Mesothelial cell of epicardium (in vitro differentiated cells): ENCODE measurements around the gene SLC35G6. TPM values are rescaled to one million over a fixed set of nuclear protein-coding genes. Genes with fewer than 3 reads are reported as not detected.

Experiments
- DNase-seq, 2 experiments: peaks; one replicate each; pipeline ENCODE4 v3.0.0; 2021; ENCODE audit warnings: low spot score in 2 of 2; ENCODE audit not compliant: unreplicated experiment in 2 of 2
- H3K27ac Mint-ChIP-seq: 2 replicates; pipeline ENCODE4 v1.8.0; 2021; ENCODE audit warnings: mixed read lengths
- H3K27me3 Mint-ChIP-seq: 2 replicates; pipeline ENCODE4 v1.8.0; 2021; ENCODE audit warnings: low read depth, mixed read lengths
- H3K36me3 Mint-ChIP-seq: 2 replicates; pipeline ENCODE4 v1.8.0; 2021; ENCODE audit warnings: mixed read lengths
- H3K4me1 Mint-ChIP-seq: 2 replicates; pipeline ENCODE4 v1.8.0; 2021; ENCODE audit warnings: mixed read lengths
- H3K4me3 Mint-ChIP-seq: 2 replicates; pipeline ENCODE4 v1.8.0; 2021; ENCODE audit warnings: mild to moderate bottlenecking, moderate library complexity, mixed read lengths
- H3K9me3 Mint-ChIP-seq: 2 replicates; pipeline ENCODE4 v1.8.0; 2021; ENCODE audit warnings: mixed read lengths
- total RNA-seq: library from RNA; stranded (reverse); gene quantifications from 3 replicates; pipeline ENCODE4 v1.2.1, GENCODE V29; 2021
- TF ChIP-seq, protein P1 (sequence below): fragments of 200-600 bp; sonication (generic); IDR thresholded peaks from one replicate; pipeline ENCODE4 v1.5.0; 2021; ENCODE audit warnings: antibody characterized with exemption; ENCODE audit not compliant: unreplicated experiment

SLC35G6 gene
- total RNA-seq, 1 donor from 2014 or later = not detected

DNA sequence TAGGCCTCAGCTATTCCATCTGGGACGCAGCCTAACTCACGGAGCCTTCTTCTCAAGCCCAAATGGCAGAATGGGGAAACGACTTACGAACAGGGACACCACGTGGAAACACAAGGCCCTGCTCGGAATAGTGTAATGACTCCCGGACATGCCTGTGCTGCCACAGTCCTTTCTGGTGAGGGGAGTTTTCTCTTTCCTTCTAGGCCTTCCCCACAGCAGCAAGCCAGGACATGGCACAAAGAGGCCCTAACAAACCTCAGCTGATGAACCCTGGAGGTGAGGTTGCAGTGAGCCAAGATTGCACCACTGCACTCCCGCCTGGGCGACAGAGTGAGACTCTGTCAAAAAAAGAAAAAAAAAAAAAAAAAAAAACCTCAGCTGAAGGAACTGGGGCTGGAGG lies 17.2 kb upstream of the SLC35G6 start:
- DNase-seq = no peak
- TF ChIP-seq, protein P1, sequence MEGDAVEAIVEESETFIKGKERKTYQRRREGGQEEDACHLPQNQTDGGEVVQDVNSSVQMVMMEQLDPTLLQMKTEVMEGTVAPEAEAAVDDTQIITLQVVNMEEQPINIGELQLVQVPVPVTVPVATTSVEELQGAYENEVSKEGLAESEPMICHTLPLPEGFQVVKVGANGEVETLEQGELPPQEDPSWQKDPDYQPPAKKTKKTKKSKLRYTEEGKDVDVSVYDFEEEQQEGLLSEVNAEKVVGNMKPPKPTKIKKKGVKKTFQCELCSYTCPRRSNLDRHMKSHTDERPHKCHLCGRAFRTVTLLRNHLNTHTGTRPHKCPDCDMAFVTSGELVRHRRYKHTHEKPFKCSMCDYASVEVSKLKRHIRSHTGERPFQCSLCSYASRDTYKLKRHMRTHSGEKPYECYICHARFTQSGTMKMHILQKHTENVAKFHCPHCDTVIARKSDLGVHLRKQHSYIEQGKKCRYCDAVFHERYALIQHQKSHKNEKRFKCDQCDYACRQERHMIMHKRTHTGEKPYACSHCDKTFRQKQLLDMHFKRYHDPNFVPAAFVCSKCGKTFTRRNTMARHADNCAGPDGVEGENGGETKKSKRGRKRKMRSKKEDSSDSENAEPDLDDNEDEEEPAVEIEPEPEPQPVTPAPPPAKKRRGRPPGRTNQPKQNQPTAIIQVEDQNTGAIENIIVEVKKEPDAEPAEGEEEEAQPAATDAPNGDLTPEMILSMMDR = no peak
- Mint-ChIP-seq H3K27ac (no peak overlapping the region), H3K4me1 (peaks cover 9% of the 10 kb centered on the region), H3K36me3 (peaks cover 18% of the 10 kb centered on the region), H3K9me3 (no peaks in the 10 kb centered on the region), H3K4me3 (no peak overlapping the region), H3K27me3 (no peaks in the 10 kb centered on the region)

DNA sequence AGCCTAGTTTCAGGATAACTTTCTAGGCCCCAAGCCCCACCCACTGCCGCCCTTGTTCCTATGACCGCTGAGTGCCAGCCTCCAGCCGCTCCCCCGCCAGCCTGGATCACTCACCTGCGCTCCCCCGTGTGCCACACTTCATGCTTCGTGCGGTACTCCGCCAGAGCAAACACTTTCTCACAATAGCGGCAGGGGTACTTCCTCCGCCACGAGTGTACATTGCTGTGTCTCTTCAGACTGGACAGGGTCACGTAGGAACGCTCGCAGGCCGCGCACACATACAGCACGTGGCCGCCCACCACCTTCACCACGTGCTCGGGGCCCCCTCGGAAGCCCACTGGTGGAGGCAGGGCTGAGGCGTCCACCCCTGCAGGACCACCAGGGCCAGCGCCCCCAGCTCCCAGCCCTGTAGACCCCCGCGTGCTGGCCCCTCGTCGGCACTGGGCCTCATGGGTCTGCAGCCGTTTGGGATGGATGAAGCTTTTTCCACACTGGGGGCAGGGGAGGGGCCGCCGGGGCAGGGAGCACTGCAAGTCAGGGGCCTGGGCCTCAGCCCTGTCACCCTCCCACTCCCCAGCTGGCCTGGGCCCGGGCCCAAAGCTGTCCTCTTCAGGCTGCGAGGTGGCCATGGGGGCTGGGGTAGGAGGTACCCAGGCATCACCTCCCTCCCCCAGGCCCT lies 15.5 kb upstream of the SLC35G6 start:
- TF ChIP-seq, protein P1 = no peak
- Mint-ChIP-seq H3K9me3 (no peaks in the 10 kb centered on the region), H3K27me3 (no peaks in the 10 kb centered on the region), H3K27ac (no peak overlapping the region), H3K4me1 (peaks cover 9% of the 10 kb centered on the region), H3K4me3 (no peak overlapping the region), H3K36me3 (peaks cover 17% of the 10 kb centered on the region)
- DNase-seq = no peak

DNA sequence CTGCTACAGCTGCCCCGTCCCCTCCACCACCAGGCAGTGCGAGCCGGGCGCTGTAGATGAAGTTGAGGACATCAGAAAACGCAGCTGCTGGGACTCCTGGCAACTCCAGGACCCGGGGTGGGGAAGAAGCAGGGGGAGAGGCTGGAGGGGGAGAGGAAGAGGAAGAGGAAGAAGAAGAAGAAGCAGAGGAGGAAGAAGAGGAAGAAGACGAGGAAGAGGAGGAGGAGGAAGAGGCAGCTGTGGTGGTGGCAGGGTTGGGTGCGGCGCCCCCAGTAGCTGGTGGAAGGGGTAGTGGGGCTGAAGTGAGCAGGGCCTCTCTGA lies 15.0 kb upstream of the SLC35G6 start:
- H3K4me1 Mint-ChIP-seq = peaks cover 9% of the 10 kb centered on the region
- no peak for DNase-seq
- H3K27ac Mint-ChIP-seq = no peak overlapping the region
- H3K36me3 Mint-ChIP-seq = peaks cover 13% of the 10 kb centered on the region
- TF ChIP-seq, protein P1 = no peak
- H3K4me3 Mint-ChIP-seq = no peak overlapping the region
- H3K9me3 Mint-ChIP-seq = no peaks in the 10 kb centered on the region
- H3K27me3 Mint-ChIP-seq = no peaks in the 10 kb centered on the region

DNA sequence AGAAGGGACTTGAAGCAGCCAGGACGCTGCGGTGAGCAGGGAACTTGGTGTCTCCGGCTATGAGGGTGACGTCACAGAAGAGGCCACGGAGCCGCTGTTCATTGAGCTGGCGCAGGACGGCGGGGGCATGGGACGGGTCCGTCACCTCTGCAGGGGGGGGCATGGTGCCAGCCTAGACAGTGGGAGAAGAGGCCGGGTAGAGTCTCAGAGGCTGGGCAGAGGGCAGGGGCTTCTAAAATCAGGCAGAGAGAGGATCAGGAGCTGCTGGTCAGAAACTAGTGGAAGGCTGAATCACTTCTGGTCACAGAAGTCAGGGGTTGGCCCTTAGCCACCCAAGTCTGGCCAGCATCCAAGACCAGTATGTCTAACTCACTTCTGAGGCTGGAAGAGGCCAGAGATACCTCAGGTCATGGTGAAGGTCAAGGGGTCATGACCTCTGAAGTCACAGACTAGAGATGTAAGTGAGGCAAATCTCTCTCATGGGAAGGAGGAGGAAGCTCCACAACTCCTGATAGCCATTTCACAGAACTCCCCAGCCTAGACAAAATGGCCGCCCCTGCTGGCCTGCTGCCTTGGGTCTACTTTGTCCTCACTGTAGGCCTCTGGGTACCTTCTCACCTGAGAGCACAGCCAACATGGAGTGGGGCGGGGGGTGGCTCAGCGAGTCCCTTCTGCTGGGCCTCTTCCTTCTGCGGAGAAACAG lies 14.5 kb upstream of the SLC35G6 start:
- TF ChIP-seq, protein P1 = no peak
- Mint-ChIP-seq H3K27ac (peak overlapping the region; percentile 59), H3K27me3 (no peaks in the 10 kb centered on the region), H3K4me3 (no peak overlapping the region), H3K36me3 (peaks cover 11% of the 10 kb centered on the region), H3K4me1 (peaks cover 9% of the 10 kb centered on the region), H3K9me3 (no peaks in the 10 kb centered on the region)
- DNase-seq = no peak

DNA sequence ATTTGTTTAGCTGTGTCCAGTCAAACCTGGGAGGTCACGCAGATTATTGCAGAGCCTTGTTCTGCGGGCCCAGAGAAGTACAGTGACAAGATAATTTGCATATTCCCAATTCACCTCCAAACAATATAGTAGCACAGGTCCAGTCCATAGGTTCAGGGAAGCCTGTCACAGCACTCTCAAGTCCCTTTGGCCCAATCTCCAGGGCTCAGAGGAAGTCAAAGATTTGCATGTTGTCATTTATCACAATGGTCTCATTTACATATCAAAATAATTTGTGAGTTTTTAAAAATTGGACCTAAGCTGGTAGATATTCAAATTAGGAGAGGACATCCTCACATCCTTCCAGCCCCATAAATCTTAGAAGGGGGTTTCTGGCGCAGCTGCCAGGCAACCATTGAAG lies 13.7 kb upstream of the SLC35G6 start:
- no peak overlapping the region for H3K4me3 Mint-ChIP-seq
- TF ChIP-seq, protein P1 = no peak
- H3K9me3 Mint-ChIP-seq = no peaks in the 10 kb centered on the region
- no peaks in the 10 kb centered on the region for H3K27me3 Mint-ChIP-seq
- peaks cover 9% of the 10 kb centered on the region for H3K4me1 Mint-ChIP-seq
- H3K27ac Mint-ChIP-seq = peak overlapping the region; percentile 59
- H3K36me3 Mint-ChIP-seq = peaks cover 11% of the 10 kb centered on the region
- DNase-seq = no peak
